ENCODE data around the gene PCMT1.

Gene PCMT1

GRCh38 chr6:149771185-149771584 is 21.6 kb downstream of the PCMT1 start:
- Histone ChIP-seq H3K27me3 (ENCODE audit: control insufficient read depth, insufficient read depth, low read length) (no peaks in the 10 kb centered on the region), H3K9ac (ENCODE audit: low read length) (no peak overlapping the region), H3K9me3 (ENCODE audit: control insufficient read depth, insufficient read depth, low read depth, low read length) (peaks cover under 1% of the 10 kb centered on the region; the same call in 1 of the 2 replicates), H3K27ac (ENCODE audit: low read depth, low read length) (no peak overlapping the region), H3K36me3 (ENCODE audit: control insufficient read depth, insufficient read depth, low read length) (peaks cover 47% of the 10 kb centered on the region), H3K4me1 (ENCODE audit: control insufficient read depth, insufficient read depth, low read length) (no peaks in the 10 kb centered on the region), H3K4me3 (ENCODE audit: low read depth, low read length) (no peak overlapping the region)

- Histone ChIP-seq H3K4me3 (ENCODE audit: low read depth, low read length) (no peak overlapping the region), H3K4me1 (ENCODE audit: control insufficient read depth, insufficient read depth, low read length) (no peaks in the 10 kb centered on the region), H3K27ac (ENCODE audit: low read depth, low read length) (no peak overlapping the region), H3K9me3 (ENCODE audit: control insufficient read depth, insufficient read depth, low read depth, low read length) (no peaks in the 10 kb centered on the region), H3K9ac (ENCODE audit: low read length) (no peak overlapping the region), H3K36me3 (ENCODE audit: control insufficient read depth, insufficient read depth, low read length) (peaks cover 46% of the 10 kb centered on the region), H3K27me3 (ENCODE audit: control insufficient read depth, insufficient read depth, low read length) (no peaks in the 10 kb centered on the region)
Observed at GRCh38 chr6:149771925-149772324, 22.4 kb downstream of the PCMT1 start.

GRCh38 chr6:149777624-149778023 is 28.1 kb downstream of the PCMT1 start:
- H3K36me3 ChIP-seq (ENCODE audit: control insufficient read depth, insufficient read depth, low read length), result peaks cover 54% of the 10 kb centered on the region
- H3K4me1 ChIP-seq (ENCODE audit: control insufficient read depth, insufficient read depth, low read length), result no peaks in the 10 kb centered on the region
- no peak overlapping the region for H3K4me3 ChIP-seq (ENCODE audit: low read depth, low read length)
- no peak overlapping the region for H3K9ac ChIP-seq (ENCODE audit: low read length)
- H3K27me3 ChIP-seq (ENCODE audit: control insufficient read depth, insufficient read depth, low read length), result no peaks in the 10 kb centered on the region
- no peak overlapping the region for H3K27ac ChIP-seq (ENCODE audit: low read depth, low read length)
- no peaks in the 10 kb centered on the region for H3K9me3 ChIP-seq (ENCODE audit: control insufficient read depth, insufficient read depth, low read depth, low read length)

DNA sequence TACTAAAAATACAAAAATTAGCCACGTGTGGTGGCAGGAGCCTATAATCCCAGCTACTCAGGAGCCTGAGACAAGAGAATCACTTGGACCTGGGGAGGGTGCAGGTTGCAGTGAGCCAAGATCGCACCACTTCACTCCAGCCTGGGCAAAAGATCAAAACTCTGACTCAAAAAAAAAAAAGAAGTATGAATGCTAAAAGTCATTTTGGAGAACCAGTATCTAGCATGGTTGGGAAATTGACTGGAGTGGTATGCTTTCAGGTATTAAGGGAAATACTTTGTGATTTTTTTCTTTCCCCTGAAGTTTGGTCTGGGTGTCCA is 30.1 kb downstream of the PCMT1 start:
- H3K36me3 ChIP-seq (ENCODE audit: control insufficient read depth, insufficient read depth, low read length), result peaks cover 63% of the 10 kb centered on the region
- H3K9me3 ChIP-seq (ENCODE audit: control insufficient read depth, insufficient read depth, low read depth, low read length), result no peaks in the 10 kb centered on the region
- no peak overlapping the region for H3K27ac ChIP-seq (ENCODE audit: low read depth, low read length)
- no peak overlapping the region for H3K9ac ChIP-seq (ENCODE audit: low read length)
- H3K4me1 ChIP-seq (ENCODE audit: control insufficient read depth, insufficient read depth, low read length), result no peaks in the 10 kb centered on the region
- no peaks in the 10 kb centered on the region for H3K27me3 ChIP-seq (ENCODE audit: control insufficient read depth, insufficient read depth, low read length)
- H3K4me3 ChIP-seq (ENCODE audit: low read depth, low read length), result no peak overlapping the region

DNA sequence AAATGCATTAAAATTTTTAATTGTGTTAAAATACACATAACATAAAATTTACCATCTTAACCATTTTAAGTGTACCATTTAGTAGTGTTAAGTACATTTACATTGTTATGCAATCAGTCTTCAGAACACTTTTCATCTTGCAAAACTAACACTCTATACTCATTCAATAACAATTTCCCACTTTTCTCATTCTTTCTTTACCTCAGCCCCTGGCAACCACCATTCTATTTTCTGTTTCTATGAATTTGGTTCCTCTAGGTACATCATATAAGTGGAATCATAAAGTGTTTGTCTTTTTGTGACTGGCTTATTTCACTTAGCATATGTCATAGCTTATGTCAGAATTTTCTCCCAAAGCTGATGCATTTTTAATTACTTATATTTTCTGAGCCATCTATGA is 32.2 kb downstream of the PCMT1 start:
- Histone ChIP-seq H3K4me3 (ENCODE audit: low read depth, low read length) (no peak overlapping the region), H3K36me3 (ENCODE audit: control insufficient read depth, insufficient read depth, low read length) (peaks cover 49% of the 10 kb centered on the region), H3K9ac (ENCODE audit: low read length) (no peak overlapping the region), H3K9me3 (ENCODE audit: control insufficient read depth, insufficient read depth, low read depth, low read length) (no peaks in the 10 kb centered on the region), H3K27ac (ENCODE audit: low read depth, low read length) (no peak overlapping the region), H3K4me1 (ENCODE audit: control insufficient read depth, insufficient read depth, low read length) (no peaks in the 10 kb centered on the region), H3K27me3 (ENCODE audit: control insufficient read depth, insufficient read depth, low read length) (no peaks in the 10 kb centered on the region)

DNA sequence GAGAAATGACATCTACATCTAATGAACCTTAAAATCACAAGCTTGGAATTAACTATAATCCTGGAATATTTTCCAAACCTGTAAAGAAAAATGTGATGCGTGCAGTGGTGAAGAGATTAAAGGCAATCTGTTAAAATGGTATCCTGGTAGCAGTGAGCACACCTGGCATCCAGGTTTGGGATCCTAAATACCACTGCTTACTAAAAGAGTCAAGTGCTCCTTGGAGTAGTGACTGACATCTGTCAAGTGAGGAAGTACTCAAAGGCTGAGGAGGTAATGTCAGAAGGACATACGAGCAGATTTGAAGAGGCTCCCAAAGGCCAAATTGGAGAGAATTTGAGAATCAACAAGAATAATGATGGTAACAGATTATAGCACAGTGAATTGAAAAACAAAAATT is 32.8 kb downstream of the PCMT1 start:
- no peaks in the 10 kb centered on the region for H3K4me1 ChIP-seq (ENCODE audit: control insufficient read depth, insufficient read depth, low read length)
- peaks cover 49% of the 10 kb centered on the region for H3K36me3 ChIP-seq (ENCODE audit: control insufficient read depth, insufficient read depth, low read length)
- H3K9ac ChIP-seq (ENCODE audit: low read length), result no peak overlapping the region
- H3K27me3 ChIP-seq (ENCODE audit: control insufficient read depth, insufficient read depth, low read length), result no peaks in the 10 kb centered on the region
- H3K4me3 ChIP-seq (ENCODE audit: low read depth, low read length), result no peak overlapping the region
- no peaks in the 10 kb centered on the region for H3K9me3 ChIP-seq (ENCODE audit: control insufficient read depth, insufficient read depth, low read depth, low read length)
- no peak overlapping the region for H3K27ac ChIP-seq (ENCODE audit: low read depth, low read length)

DNA sequence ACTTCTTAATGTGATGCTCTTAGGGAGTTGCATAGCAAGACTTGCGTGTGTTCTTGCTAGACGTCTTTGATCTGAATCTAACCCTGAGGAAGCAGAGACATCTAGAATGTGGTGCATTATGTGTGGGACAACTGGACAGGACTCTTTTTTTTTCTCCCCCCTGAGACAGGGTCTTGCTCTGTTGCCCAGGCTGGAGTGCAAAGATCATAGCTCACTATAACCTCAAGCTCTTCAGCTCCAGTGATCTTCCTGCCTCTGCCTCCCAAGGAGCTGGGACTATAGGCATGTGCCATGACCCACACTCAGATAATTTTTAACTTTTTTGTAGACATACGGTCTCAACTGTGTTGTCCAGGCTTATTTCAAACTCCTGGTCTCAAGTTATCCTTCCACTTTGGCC is 34.0 kb downstream of the PCMT1 start:
- Histone ChIP-seq H3K9me3 (ENCODE audit: control insufficient read depth, insufficient read depth, low read depth, low read length) (no peaks in the 10 kb centered on the region), H3K27me3 (ENCODE audit: control insufficient read depth, insufficient read depth, low read length) (no peaks in the 10 kb centered on the region), H3K4me3 (ENCODE audit: low read depth, low read length) (no peak overlapping the region), H3K9ac (ENCODE audit: low read length) (no peak overlapping the region), H3K4me1 (ENCODE audit: control insufficient read depth, insufficient read depth, low read length) (no peaks in the 10 kb centered on the region), H3K36me3 (ENCODE audit: control insufficient read depth, insufficient read depth, low read length) (peaks cover 47% of the 10 kb centered on the region), H3K27ac (ENCODE audit: low read depth, low read length) (no peak overlapping the region)

DNA sequence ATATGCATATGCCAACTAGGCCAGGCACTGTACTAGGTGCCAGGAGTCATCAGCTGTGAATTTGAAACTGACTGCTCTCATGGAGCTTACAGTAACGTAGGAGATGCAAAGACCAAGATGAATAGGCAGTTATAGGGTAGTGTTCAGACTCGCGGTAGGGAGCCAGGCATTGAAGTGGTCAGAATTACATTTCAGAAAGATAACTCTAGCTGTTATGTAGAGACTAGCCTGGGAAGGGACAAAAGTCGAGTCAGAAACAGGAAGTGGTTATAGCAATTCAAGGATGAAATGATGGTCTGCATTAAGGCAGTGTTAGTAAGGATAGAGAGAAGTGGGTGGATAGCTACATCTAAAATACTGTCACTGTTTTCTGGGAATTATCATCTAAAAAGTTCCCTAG is 56.6 kb downstream of the PCMT1 start:
- H3K27ac ChIP-seq (ENCODE audit: low read depth, low read length), result no peak overlapping the region
- H3K36me3 ChIP-seq (ENCODE audit: control insufficient read depth, insufficient read depth, low read length), result peaks cover 20% of the 10 kb centered on the region
- H3K9ac ChIP-seq (ENCODE audit: low read length), result no peak overlapping the region
- no peaks in the 10 kb centered on the region for H3K9me3 ChIP-seq (ENCODE audit: control insufficient read depth, insufficient read depth, low read depth, low read length)
- no peaks in the 10 kb centered on the region for H3K27me3 ChIP-seq (ENCODE audit: control insufficient read depth, insufficient read depth, low read length)
- H3K4me1 ChIP-seq (ENCODE audit: control insufficient read depth, insufficient read depth, low read length), result no peaks in the 10 kb centered on the region
- no peak overlapping the region for H3K4me3 ChIP-seq (ENCODE audit: low read depth, low read length)

DNA sequence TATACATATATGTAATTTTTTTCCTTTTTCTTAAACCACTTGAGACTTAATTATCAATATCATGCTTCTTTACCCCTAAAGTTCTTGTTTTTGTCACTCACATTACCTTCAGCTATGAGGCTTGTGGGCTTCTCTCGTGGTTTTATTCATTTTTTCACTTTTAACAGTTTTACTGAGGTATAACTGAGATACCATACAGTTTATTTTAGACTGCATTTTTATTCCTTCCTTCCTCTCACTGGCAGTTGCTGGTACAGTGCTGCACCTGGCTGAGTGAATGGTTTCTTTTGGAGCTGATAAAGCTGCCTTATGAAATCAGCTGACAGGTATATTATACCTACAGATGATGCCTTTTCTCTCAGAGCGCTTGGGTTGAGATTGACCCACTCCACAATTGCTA is 60.3 kb downstream of the PCMT1 start:
- H3K36me3 ChIP-seq (ENCODE audit: control insufficient read depth, insufficient read depth, low read length), result peaks cover 15% of the 10 kb centered on the region
- H3K9me3 ChIP-seq (ENCODE audit: control insufficient read depth, insufficient read depth, low read depth, low read length), result no peaks in the 10 kb centered on the region
- H3K9ac ChIP-seq (ENCODE audit: low read length), result no peak overlapping the region
- no peak overlapping the region for H3K4me3 ChIP-seq (ENCODE audit: low read depth, low read length)
- no peaks in the 10 kb centered on the region for H3K4me1 ChIP-seq (ENCODE audit: control insufficient read depth, insufficient read depth, low read length)
- no peaks in the 10 kb centered on the region for H3K27me3 ChIP-seq (ENCODE audit: control insufficient read depth, insufficient read depth, low read length)
- H3K27ac ChIP-seq (ENCODE audit: low read depth, low read length), result no peak overlapping the region

DNA sequence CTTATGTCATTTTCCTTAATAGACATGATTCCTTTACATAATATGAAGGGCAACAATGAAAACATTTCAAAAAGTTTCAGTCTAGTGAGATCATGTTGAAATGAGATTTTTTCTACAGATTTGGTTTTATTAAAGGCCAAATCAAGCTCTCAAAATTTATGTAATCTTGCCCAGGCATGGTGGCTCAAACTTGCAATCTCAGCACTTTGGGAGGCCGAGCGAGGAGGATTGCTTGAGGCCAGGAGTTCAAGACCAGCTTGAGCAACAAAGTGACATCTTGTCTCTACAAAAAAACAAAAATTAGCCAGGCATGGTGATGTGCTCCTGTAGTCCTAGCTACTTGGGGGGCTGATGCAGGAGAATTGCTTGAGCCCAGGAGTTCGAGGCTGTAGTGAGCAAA is 63.8 kb downstream of the PCMT1 start:
- Histone ChIP-seq H3K9ac (ENCODE audit: low read length) (no peak overlapping the region), H3K4me1 (ENCODE audit: control insufficient read depth, insufficient read depth, low read length) (no peaks in the 10 kb centered on the region), H3K4me3 (ENCODE audit: low read depth, low read length) (no peak overlapping the region), H3K27me3 (ENCODE audit: control insufficient read depth, insufficient read depth, low read length) (no peaks in the 10 kb centered on the region), H3K36me3 (ENCODE audit: control insufficient read depth, insufficient read depth, low read length) (peaks cover 13% of the 10 kb centered on the region), H3K27ac (ENCODE audit: low read depth, low read length) (no peak overlapping the region), H3K9me3 (ENCODE audit: control insufficient read depth, insufficient read depth, low read depth, low read length) (no peaks in the 10 kb centered on the region)

GRCh38 chr6:149815788-149816187 is 66.2 kb downstream of the PCMT1 start:
- H3K36me3 ChIP-seq (ENCODE audit: control insufficient read depth, insufficient read depth, low read length), result peaks cover 9% of the 10 kb centered on the region
- no peaks in the 10 kb centered on the region for H3K9me3 ChIP-seq (ENCODE audit: control insufficient read depth, insufficient read depth, low read depth, low read length)
- H3K27me3 ChIP-seq (ENCODE audit: control insufficient read depth, insufficient read depth, low read length), result no peaks in the 10 kb centered on the region
- H3K4me3 ChIP-seq (ENCODE audit: low read depth, low read length), result no peak overlapping the region
- H3K4me1 ChIP-seq (ENCODE audit: control insufficient read depth, insufficient read depth, low read length), result no peaks in the 10 kb centered on the region
- no peak overlapping the region for H3K27ac ChIP-seq (ENCODE audit: low read depth, low read length)
- no peak overlapping the region for H3K9ac ChIP-seq (ENCODE audit: low read length)

DNA sequence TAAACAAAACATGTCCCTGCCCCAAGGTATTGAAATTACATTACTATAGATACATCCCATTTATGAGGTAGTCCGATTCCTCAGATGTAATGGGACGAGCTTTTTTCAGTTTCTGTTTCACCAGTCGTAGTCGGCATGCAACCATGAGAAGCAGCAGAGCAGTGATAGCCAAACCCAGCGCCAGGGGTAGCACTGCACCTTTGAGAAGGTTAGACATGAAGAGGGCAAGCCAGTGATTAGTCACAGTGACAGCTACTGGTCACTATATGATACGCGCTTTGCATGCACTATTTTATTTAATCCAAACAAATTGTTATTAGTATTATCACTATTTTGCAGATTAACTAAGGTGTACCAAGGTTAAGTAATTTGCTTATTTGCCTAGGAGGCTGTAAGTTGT is 71.0 kb downstream of the PCMT1 start:
- Histone ChIP-seq H3K27ac (ENCODE audit: low read depth, low read length) (no peak overlapping the region), H3K4me3 (ENCODE audit: low read depth, low read length) (no peak overlapping the region), H3K9me3 (ENCODE audit: control insufficient read depth, insufficient read depth, low read depth, low read length) (no peaks in the 10 kb centered on the region), H3K9ac (ENCODE audit: low read length) (no peak overlapping the region), H3K36me3 (ENCODE audit: control insufficient read depth, insufficient read depth, low read length) (no peaks in the 10 kb centered on the region), H3K4me1 (ENCODE audit: control insufficient read depth, insufficient read depth, low read length) (no peaks in the 10 kb centered on the region), H3K27me3 (ENCODE audit: control insufficient read depth, insufficient read depth, low read length) (no peaks in the 10 kb centered on the region)

All from HUES6 (cell line).